Motor neuron (in vitro differentiated cells): ENCODE data around the gene VPS54. TPM values are rescaled to one million over a fixed set of nuclear protein-coding genes. Genes with fewer than 3 reads are reported as not detected.
A peak's percentile ranks its signal among the peaks of the same experiment; 100 is the strongest.

Source experiments
- ATAC-seq, 8 experiments: fragments of 200-7000 bp; cut with Tn5 transposase; replicated peaks in 6 of 8; 2 replicates each; pipeline ENCODE4 v1.8.0; 2021; ENCODE audit warnings: mild to moderate bottlenecking in 8 of 8, moderate library complexity in 8 of 8
- H3K27ac ChIP-seq, 2 donors: fragments of 250-450 bp; sonication (Bioruptor Pico); 2 replicates each; pipeline ENCODE4 v1.9.0; 2021; ENCODE audit warnings: antibody characterized with exemption in 2 of 2, mild to moderate bottlenecking in 2 of 2, moderate library complexity in 1 of 2
- H3K4me1 ChIP-seq, 2 donors: fragments of 250-450 bp; sonication (Bioruptor Pico); replicated peaks in 1 of 2; 2 replicates each; pipeline ENCODE4 v1.6.1; 2021; ENCODE audit warnings: antibody characterized with exemption in 2 of 2, mild to moderate bottlenecking in 2 of 2, moderate library complexity in 1 of 2
- H3K4me3 ChIP-seq, 5 donors: fragments of 250-450 bp; sonication (Bioruptor Pico); 2 replicates each; pipeline ENCODE4 v1.9.0; 2021; ENCODE audit warnings: antibody characterized with exemption in 5 of 5, mild to moderate bottlenecking in 5 of 5, moderate library complexity in 4 of 5
- WGBS, 10 experiments: fragments of 450-650 bp; shearing (Covaris generic); methylation state at CpG; one replicate each; pipeline ENCODE4 v1.0.0; 2022; 5-methylcytosine and 5-hydroxymethylcytosine counted together
- in situ Hi-C, 9 experiments: fragments of 400-800 bp; cut with MboI; loops; one replicate each; pipeline ENCODE4 v1.15.0; 2021; ENCODE audit warnings: low sequenced_read_pairs in 9 of 9, low pct_unique_long_range_greater_than_20kb in 2 of 9; ENCODE audit not compliant: unreplicated experiment in 9 of 9
- total RNA-seq, 8 experiments: library from RNA; unstranded; fragments of 300-600 nt; gene quantifications; 2 replicates each; pipeline versions ENCODE4 v1.2.3 to v1.2.4, GENCODE V29; 2022

Gene VPS54
- total RNA-seq: 10 to 100 TPM; 16.1 to 27.7 (median 22.1) TPM

GRCh38 chr2:64019083-64019974, at the start of gene VPS54:
TSS of gene VPS54 (minus strand) at chr2:64019428. CDS start at chr2:63983999, 35,429 bp downstream.
- peak; percentile 58 to 93 (median 89) for ATAC-seq
- peak within 1 kb of the TSS; percentile 91 to 95 for H3K27ac ChIP-seq
- H3K4me1 ChIP-seq: peaks cover 0 to 5% of the 10 kb centered on the region in 2 donors
- 0% methylated on average over 1 of the region's 77 CpGs; no CpG with 5 or more reads in 9 of the 10 experiments for WGBS, 10 experiments
- in situ Hi-C loops: no loop called here
- H3K4me3 ChIP-seq: peak within 1 kb of the TSS; percentile 52 to 91 (median 87)

GRCh38 chr2:64067326-64067725, 48.1 kb upstream of the VPS54 start:
- Histone ChIP-seq H3K4me3 (no peak overlapping the region), H3K4me1 (peaks cover 12% of the 10 kb centered on the region in 2 donors), H3K27ac (no peak overlapping the region)
- 0 to 50% (median 23%) methylated on average over 1 of the region's 1 CpG; no CpG with 5 or more reads in 6 of the 10 experiments for WGBS, 10 experiments
- in situ Hi-C loops: loop anchor here in 2 of 9 experiments (25.0 kb wide), 1 partner anchor 245 kb away; no protein-coding TSS in a partner anchor
- ATAC-seq: no peak

- no peak overlapping the region for H3K4me3 ChIP-seq
- WGBS, 10 experiments: 76 to 100% (median 100%) methylated on average over 1 to 6 of the region's 6 CpGs
- in situ Hi-C loops: loop anchor here in 2 of 9 experiments (25.0 kb wide), 1 partner anchor 247 kb away; no protein-coding TSS in a partner anchor
- H3K27ac ChIP-seq: no peak overlapping the region
- peaks cover 12% of the 10 kb centered on the region in 2 donors for H3K4me1 ChIP-seq
- no peak for ATAC-seq
Observed at GRCh38 chr2:64065516-64065915, 46.3 kb upstream of the VPS54 start.

GRCh38 chr2:64063924-64064331, 44.7 kb upstream of the VPS54 start:
- in situ Hi-C loops: loop anchor here in 2 of 9 experiments (25.0 kb wide), 1 partner anchor 248 kb away; no protein-coding TSS in a partner anchor

GRCh38 chr2:64063454-64063853, 44.2 kb upstream of the VPS54 start:
- in situ Hi-C loops: loop anchor here in 2 of 9 experiments (25.0 kb wide), 1 partner anchor 249 kb away; no protein-coding TSS in a partner anchor
- Histone ChIP-seq H3K4me3 (no peak overlapping the region), H3K4me1 (peaks cover 12% of the 10 kb centered on the region in 2 donors), H3K27ac (peak overlapping the region in 1 of 2 donors; percentile 73)
- 62 to 100% (median 93%) methylated on average over 1 to 3 of the region's 3 CpGs; no CpG with 5 or more reads in 1 of the 10 experiments for WGBS, 10 experiments
- ATAC-seq: peak in 2 of 8 experiments; percentile 5 to 26

More at GRCh38 chr2:64063924-64064331, 44.7 kb upstream of the VPS54 start:
- 28 to 82% (median 58%) methylated on average over 1 to 3 of the region's 4 CpGs; no CpG with 5 or more reads in 2 of the 10 experiments for WGBS, 10 experiments
- H3K4me1 ChIP-seq: peaks cover 12% of the 10 kb centered on the region in 2 donors
- no peak overlapping the region for H3K4me3 ChIP-seq
- peak overlapping the region; percentile 69 to 73 for H3K27ac ChIP-seq
- peak in 7 of 8 experiments; percentile 38 to 85 (median 78) for ATAC-seq

GRCh38 chr2:64062840-64063239, 43.6 kb upstream of the VPS54 start:
- peaks cover 12% of the 10 kb centered on the region in 2 donors for H3K4me1 ChIP-seq
- no peak for ATAC-seq

GRCh38 chr2:64059270-64059669, 40.0 kb upstream of the VPS54 start:
- Histone ChIP-seq H3K27ac (no peak overlapping the region), H3K4me1 (peaks cover 5 to 6% of the 10 kb centered on the region in 2 donors), H3K4me3 (no peak overlapping the region)
- in situ Hi-C loops: loop anchor here in 2 of 9 experiments (25.0 kb wide), 1 partner anchor 253 kb away; no protein-coding TSS in a partner anchor
- ATAC-seq: no peak

More at GRCh38 chr2:64062840-64063239, 43.6 kb upstream of the VPS54 start:
- H3K4me3 ChIP-seq: no peak overlapping the region
- H3K27ac ChIP-seq: no peak overlapping the region
- in situ Hi-C loops: loop anchor here in 2 of 9 experiments (25.0 kb wide), 1 partner anchor 249 kb away; no protein-coding TSS in a partner anchor

- WGBS, 10 experiments: 50 to 100% (median 84%) methylated on average over 1 to 2 of the region's 2 CpGs; no CpG with 5 or more reads in 1 of the 10 experiments
- ATAC-seq: no peak
Observed at GRCh38 chr2:64056021-64056420, 36.8 kb upstream of the VPS54 start.

GRCh38 chr2:64054161-64054915, 35.1 kb upstream of the VPS54 start:
- H3K4me3 ChIP-seq: no peak overlapping the region
- in situ Hi-C loops: loop anchor here in 3 of 9 experiments (5.0 to 25.0 kb wide), 2 partner anchors 258 to 273 kb away; no protein-coding TSS in a partner anchor
- ATAC-seq: no peak
- no peak overlapping the region for H3K27ac ChIP-seq
- WGBS, 10 experiments: 39 to 95% (median 71%) methylated on average over 2 to 4 of the region's 4 CpGs
- no peaks in the 10 kb centered on the region for H3K4me1 ChIP-seq

More at GRCh38 chr2:64056021-64056420, 36.8 kb upstream of the VPS54 start:
- Histone ChIP-seq H3K4me3 (no peak overlapping the region), H3K27ac (no peak overlapping the region), H3K4me1 (no peaks in the 10 kb centered on the region)
- in situ Hi-C loops: loop anchor here in 2 of 9 experiments (25.0 kb wide), 1 partner anchor 256 kb away; no protein-coding TSS in a partner anchor

GRCh38 chr2:64052463-64053241, 33.4 kb upstream of the VPS54 start:
- in situ Hi-C loops: loop anchor here in 3 of 9 experiments (5.0 to 25.0 kb wide), 2 partner anchors 260 to 275 kb away; no protein-coding TSS in a partner anchor
- ATAC-seq: no peak
- H3K4me3 ChIP-seq: no peak overlapping the region
- H3K4me1 ChIP-seq: no peaks in the 10 kb centered on the region
- WGBS, 10 experiments: 67 to 100% (median 92%) methylated on average over 1 to 3 of the region's 3 CpGs; no CpG with 5 or more reads in 3 of the 10 experiments
- H3K27ac ChIP-seq: no peak overlapping the region

GRCh38 chr2:64049633-64050220, 30.5 kb upstream of the VPS54 start:
- in situ Hi-C loops: loop anchor here in 5 of 9 experiments (5.0 to 25.0 kb wide), 5 partner anchors 263 to 838 kb away; no protein-coding TSS in a partner anchor
- Histone ChIP-seq H3K4me3 (no peak overlapping the region), H3K4me1 (no peaks in the 10 kb centered on the region), H3K27ac (no peak overlapping the region)
- WGBS, 10 experiments: 0 to 71% (median 8%) methylated on average over 1 to 2 of the region's 3 CpGs; no CpG with 5 or more reads in 3 of the 10 experiments
- peak; percentile 69 to 98 (median 86) for ATAC-seq
